Stimulated activated CD8-positive, alpha-beta memory T cell treated with anti-CD3 and anti-CD28 coated beads, Interleukin-2, amount 100 ng/mL, for 48 hours (primary cell): ENCODE measurements around the gene FILIP1.

Experiments
- DNase-seq, 2 donors: peaks; one replicate each; pipeline ENCODE4 v3.0.0-alpha.2; 2020; ENCODE audit warnings: low read depth in 2 of 2

The FILIP1 gene, protein sequence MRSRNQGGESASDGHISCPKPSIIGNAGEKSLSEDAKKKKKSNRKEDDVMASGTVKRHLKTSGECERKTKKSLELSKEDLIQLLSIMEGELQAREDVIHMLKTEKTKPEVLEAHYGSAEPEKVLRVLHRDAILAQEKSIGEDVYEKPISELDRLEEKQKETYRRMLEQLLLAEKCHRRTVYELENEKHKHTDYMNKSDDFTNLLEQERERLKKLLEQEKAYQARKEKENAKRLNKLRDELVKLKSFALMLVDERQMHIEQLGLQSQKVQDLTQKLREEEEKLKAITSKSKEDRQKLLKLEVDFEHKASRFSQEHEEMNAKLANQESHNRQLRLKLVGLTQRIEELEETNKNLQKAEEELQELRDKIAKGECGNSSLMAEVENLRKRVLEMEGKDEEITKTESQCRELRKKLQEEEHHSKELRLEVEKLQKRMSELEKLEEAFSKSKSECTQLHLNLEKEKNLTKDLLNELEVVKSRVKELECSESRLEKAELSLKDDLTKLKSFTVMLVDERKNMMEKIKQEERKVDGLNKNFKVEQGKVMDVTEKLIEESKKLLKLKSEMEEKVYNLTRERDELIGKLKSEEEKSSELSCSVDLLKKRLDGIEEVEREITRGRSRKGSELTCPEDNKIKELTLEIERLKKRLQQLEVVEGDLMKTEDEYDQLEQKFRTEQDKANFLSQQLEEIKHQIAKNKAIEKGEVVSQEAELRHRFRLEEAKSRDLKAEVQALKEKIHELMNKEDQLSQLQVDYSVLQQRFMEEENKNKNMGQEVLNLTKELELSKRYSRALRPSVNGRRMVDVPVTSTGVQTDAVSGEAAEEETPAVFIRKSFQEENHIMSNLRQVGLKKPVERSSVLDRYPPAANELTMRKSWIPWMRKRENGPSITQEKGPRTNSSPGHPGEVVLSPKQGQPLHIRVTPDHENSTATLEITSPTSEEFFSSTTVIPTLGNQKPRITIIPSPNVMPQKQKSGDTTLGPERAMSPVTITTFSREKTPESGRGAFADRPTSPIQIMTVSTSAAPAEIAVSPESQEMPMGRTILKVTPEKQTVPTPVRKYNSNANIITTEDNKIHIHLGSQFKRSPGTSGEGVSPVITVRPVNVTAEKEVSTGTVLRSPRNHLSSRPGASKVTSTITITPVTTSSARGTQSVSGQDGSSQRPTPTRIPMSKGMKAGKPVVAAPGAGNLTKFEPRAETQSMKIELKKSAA (N-terminal part only)

DNA sequence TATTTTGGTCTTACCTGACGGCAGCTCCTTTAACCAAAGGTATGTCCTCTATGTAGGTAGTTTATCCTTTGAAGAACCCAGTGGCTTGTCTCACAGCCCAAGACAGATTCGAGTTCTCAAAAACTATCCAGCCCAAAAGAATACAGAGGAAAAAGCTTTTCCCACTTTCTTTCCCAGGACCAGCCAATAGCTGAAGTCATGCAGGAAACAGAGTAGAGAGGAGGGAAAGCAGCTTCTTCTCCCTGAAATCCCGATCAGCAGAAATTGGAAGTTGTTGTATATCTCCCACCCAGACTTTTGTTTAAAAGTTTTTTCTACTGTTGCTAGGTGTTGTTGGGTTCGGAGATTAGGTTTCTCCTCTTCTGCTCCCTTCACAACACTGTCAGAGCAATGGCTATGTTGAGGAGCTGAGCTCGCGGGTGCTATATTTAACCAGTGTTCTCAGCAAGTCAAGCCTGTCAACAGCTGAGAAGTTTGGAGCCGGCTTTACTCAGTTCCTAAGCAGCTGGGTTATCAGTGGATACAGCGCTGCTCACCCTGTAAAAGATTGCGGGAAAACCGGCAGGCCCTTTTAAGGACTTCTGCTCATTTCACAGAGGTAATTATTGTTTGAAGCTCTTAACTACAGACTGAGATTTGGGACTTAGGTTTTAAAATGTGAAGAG is at the start of gene FILIP1:
TSS of gene FILIP1 (minus strand) at position 401 of the 665 bp plus-strand sequence. CDS start 78,828 bp downstream, outside the sequence.
- no peak for DNase-seq

DNA sequence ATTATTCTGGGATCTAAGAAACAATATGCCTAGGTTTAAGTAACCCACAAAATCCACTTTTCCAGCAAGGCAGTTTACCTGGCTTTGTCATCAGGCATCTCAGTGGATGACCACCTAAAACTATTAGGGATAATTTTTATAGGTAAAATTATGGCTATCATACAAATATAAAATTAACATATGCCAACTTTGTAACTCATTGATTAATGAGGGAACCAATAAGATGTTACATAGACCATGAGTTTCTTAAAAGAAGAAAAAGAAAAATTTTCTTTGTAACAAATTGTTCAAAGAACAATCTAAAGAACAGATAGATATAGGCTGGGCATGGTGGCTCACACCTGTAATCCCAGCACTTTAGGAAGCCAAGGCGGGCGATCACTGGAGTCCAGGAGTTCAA is 49.7 kb upstream of the FILIP1 start:
- no peak for DNase-seq

DNA sequence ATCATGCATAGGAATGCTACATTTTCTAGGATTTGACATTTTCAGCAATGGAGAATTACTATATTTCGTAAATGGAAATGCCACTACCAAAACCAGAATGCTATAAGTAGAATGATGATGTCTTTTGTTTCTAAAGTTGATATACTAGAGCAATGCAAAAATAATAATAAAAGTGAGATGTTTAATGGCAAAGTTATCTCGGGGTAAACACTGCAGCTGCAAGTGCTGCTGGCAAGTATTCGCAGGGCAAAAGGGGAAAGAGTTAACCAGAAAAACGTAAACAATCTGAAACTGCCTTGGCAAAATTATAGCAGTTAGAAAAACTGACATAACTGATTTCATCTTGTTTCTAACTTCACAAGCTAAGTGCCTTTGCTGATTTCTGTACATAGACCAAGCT is 45.5 kb upstream of the FILIP1 start:
- DNase-seq = no peak

DNA sequence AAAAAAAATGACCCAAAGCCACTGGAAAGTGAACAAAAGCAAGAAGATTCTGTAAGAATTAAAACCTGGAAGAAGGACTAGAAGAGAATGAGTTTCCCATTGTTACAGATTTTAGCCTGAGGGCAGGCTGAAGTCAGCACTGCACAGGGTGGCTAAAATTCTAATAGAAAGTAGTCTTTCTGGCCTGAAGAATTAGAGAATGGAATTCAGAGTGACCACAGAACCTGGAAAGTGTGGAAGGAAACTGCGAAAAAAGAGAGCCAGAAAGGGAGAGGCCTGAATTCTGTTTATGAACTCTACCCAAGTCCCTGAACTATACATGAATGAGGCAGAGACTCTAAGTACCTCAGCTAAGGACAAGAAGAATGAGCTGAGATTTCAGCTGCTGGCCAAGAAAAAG is 38.9 kb upstream of the FILIP1 start:
- no peak for DNase-seq

DNA sequence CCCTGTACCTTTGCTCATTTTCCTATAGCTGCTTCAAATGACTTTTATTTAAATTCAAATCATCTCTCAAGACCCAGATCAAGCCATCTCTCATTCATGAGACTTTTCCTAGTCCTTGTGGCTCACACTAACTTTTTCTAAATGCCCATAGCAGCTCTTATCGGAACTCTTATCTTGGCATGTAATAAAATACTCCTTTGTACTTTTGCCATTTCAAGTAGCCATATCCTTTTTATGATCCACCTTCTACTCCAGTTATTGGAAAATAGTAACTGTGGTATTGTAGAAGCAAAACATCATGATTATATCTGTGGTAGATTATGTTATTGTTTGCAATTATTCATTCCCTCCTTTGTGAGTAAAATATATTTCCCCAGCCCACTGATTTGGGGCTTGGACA is 37.6 kb upstream of the FILIP1 start:
- DNase-seq = no peak

DNA sequence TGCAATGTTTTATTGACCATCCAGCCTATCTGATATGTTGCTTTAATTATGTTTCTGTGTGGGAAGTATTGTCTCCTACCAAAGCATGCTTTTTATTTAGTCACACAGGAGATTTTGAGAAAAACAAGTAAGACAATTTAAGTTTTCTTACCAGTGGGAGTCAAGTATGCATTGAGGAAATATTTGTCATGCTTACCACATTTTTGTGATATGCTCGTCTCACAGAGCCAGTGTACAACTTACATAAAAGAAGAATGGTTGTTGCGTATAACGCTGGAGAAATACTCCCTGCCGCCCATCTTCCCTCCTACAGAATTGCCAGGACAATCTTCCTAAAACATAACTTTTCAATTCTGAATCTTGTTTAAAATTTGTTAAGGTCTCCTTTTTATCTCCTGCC is 37.1 kb upstream of the FILIP1 start:
- DNase-seq = no peak

DNA sequence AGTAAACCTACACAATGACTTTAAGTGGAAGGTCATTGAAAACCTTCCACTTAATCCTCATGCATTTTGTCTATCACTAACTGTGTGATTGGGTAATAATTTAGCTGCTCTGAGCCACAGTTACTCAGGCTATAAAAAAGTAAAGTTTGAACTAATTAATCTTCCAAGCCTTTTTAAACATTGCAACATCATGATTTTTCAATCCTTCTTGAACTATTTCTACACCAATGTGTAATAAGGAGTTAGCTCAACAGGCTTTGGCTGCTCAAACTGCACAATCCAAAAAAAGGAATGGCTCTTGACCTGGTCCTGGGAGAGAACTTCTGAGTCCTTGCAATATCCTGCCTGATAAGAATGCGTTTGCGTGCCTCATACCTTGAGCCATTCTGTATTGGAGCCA is 34.8 kb upstream of the FILIP1 start:
- no peak for DNase-seq

DNA sequence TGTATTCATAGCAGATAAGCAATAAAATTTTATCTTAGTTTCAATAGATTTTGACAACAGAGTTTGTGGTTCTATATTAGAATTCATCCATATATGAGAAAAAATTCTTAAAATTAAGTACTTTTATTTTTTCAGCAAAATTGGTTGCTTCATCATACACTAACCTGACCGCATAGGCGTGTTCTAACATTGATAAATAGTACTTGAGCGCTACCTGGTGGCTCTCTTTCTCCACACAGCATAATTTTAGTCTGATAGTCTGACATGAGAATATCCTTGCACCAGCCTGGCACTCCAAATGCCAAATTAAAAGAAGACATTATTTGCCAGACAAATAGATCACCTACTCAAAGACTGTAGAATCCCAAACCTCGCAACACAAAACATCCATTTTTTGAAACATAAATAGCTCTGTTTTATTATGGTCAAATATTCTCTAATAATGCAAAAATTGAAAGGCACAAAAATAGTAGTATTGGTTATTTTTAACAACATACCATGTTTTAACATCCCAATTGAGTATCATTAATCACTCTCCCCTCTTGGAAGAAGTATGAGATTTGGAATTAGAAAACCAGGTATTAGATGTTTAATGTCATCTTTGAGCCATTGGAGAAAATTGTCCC is 33.0 kb upstream of the FILIP1 start:
- DNase-seq = peak in 1 of 2 donors; percentile 20

DNA sequence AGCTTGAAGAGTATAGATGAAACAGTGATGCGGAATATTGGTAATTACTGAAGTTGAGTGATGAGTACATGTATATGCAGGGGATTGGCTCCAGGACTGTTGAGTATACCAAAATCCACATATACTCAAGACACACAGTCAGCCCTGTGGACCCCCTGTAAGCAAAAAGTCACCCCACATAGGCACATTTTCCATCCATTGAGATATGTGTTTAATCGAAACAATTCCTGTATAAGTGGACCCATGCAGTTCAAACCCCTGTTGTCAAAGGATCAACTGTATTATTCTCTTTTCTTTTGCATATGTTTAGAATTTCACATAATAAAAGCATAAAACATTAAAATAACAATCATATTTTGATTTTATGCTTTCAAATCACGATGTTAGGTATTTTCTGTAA is 32.1 kb upstream of the FILIP1 start:
- DNase-seq = no peak

DNA sequence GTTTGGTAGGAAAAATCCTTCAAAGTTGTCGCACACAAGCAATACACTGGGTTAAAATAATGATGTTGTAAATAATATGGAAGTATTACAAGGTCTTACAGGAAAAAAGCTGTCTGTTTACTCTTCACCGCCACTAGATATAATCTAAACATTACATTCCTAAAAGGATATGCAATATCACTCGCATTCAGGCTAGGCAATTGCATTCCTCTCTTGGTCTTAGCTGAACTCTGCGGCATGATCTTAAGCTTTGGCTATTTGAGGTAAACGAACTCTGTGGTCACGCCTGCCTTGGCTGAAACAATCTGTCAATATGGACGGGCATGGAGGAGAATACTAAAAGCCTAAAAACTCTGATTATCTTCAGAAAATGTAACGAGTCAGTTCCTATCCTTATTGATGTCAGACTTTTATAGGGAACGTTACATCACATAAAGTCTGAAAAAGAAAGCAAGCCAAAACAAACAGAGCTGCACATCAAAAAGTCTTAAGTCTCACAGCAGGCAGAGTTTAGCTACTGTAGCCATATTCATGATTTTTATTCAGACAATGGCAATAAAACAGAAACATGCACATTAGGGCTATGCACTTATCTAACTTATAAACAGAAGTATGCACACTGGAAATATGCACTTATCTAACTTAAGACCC is 30.8 kb upstream of the FILIP1 start:
- no peak for DNase-seq

DNA sequence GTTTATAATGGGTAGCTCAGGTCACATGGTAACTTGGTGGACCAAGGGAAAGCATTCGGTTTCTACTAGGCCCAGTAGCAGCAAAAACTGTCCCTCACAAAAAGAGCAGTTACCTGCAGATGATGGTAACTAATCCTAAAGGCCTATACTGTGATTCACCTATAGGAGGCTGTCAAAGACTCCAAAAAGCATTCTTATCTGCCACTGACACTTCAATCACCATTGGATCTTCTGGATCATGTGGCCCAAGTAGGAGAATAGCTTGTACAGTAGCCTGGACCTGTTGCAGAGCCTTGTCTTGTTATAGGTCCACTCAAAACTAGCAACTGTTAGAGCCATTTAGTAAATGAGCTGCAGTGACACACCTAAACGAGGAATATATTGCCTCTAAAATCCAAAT is 23.2 kb upstream of the FILIP1 start:
- DNase-seq = no peak

DNA sequence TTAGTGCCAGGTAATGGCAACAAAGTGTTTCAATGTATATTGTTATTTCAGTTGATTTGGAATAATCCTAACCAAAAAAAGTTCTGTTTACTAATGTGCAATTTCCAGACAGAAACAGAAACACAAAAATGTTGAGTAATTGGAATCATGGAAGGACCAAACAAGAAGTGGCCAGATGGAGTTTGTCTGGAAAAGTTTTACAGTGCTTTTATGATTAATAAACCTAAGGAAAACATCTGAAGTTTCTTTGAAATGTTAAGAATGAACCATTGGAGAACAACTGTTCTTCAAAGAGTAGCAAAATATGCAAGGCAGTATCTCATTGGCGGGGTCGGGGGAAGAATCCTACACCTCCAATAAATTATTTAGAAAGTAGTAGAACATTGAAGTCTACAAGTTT is 19.0 kb upstream of the FILIP1 start:
- no peak for DNase-seq

DNA sequence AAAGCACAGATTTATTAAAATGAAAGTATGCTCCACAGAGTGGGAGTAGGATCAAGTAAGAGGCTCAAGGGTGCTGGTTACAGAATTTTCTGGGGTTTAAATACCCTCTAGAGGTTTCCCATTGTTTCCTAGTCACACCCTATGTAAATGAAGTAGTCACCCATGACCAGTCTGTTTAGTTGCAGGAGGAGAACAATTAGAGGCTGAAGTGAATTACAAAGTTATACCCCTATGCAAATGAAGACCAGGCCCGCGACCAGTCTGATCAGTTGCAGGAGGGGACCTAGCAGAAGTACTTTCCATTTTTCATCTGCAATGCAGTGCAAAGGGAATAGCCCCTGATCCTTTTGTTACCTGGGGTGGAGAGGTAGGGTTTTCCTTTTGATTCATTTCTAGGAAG is 11.8 kb upstream of the FILIP1 start:
- DNase-seq = no peak

DNA sequence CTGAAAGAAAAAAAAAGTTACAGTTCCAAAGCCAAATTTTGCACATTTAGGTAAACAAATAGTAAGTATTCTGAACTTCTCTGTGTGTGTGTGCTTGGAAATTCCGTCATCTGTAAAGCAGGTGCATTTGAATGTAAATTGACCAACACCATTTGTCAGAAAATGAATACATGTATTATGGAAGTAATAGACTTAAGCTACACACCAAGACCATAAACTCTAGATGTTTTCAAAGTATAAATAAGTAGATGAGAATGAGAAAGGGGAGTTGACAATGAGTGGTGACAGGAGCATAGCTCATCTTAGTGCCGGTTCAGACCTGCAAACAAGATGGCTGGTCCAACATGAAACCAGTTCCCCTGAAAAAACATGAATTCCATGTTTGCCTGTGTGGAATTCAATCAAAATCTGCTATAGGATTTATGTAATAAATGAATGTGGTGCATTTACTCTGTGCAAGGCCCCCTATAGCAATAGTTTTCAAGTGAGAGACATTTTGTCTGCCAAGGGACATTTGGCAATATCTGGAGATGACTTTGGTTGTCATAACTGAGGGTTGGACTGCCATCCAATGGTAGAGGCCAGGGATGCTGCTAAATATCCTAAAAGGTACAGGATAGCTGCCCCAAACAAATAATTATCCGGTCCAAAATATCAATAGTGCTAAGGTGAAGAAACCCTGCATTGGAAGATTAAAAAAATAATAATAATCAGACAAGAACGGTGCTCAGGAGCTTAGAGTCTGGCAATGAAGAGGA is 11.0 kb upstream of the FILIP1 start:
- DNase-seq = no peak

DNA sequence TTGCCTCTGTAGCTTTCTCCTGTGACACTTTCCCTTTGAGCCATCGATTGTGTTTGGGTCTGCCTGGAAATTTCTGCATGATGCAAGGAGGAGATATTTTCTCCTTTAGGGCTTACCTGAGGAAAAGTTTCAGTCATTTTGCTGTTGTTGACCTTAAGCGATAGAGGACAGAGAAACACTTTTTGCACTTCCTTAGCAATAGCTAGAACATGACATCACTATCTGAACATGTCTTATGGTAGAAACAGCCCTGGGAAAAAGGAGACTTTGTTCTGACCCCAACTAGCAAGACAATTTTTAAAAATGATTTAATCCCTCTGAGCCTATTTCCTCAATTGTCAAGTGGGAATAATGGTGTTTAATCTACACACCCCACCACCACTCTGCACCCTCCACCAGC is 9.7 kb upstream of the FILIP1 start:
- no peak for DNase-seq

DNA sequence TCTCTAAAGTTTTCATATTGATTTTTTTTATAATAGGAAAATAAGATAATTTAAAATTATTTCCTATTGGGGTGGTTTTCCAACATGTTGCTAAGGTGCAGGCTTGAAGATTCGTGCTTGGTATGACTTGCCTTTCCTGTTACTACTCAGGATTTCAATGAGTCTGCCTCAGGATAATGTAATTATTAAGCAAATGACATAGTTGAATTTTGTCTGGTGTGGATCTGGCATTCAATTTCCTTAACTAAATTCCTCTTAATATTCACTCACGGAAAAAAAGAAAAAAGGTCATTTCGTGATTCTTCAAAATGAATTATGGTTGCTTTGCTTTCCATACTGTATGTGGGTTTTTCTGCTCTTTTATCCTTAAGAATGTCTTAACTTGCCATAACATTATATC is 9.3 kb upstream of the FILIP1 start:
- no peak for DNase-seq

DNA sequence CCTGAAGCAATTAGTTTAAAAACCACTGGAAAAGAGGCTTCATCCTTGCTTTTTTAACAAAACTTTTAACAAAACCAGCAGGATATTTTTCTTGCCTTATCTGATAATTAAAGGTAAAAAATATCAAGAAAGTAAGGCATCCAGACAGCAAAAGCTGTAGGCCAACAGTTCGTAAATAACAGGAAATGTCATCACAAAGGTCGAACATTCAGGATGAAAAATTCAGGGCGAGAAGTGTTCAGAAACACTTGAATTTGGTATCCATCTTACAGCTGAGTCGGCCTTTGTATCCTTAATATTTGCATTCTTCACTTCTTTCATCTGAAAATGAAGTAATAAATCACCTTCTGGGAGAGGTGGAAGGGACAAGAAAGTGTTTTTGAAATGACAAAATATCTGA is 8.2 kb upstream of the FILIP1 start:
- no peak for DNase-seq

DNA sequence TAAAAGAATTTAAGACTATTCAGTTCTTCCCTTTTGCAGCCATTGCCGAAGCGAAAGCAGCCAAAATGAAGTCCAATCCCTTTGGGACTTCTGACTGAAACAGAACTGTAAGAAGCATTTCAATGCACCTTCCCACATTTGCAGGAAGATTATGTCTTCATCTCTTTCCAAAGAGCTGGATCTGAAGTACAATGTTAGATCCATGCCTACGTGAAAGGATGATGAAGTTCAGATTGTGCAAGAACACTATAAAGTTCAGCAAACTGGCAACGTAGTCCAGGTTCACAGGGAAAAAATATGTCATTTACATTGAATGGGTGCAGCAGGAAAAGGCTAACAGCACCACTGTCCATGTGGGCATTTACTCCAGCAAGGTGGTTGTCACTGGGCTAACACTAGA is 6.0 kb upstream of the FILIP1 start:
- no peak for DNase-seq

DNA sequence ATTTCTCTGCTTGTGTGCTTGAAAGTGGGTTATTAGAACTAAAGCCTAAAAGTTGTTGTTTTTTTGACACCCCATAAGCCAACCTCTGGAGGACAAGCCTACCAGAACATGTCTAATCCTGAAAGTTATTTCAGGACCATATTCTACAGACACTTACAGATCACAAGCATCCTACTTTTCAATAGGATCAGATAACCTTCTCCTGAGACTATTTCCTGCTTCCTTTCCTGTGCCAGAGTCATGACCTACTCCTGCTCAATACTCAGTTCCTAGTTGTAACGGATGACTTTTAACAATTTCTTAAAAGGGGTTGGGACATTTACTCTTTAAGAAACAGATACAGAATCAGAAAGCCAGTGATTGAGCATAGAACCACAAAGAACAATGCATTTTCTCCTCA is 5.3 kb upstream of the FILIP1 start:
- no peak for DNase-seq

DNA sequence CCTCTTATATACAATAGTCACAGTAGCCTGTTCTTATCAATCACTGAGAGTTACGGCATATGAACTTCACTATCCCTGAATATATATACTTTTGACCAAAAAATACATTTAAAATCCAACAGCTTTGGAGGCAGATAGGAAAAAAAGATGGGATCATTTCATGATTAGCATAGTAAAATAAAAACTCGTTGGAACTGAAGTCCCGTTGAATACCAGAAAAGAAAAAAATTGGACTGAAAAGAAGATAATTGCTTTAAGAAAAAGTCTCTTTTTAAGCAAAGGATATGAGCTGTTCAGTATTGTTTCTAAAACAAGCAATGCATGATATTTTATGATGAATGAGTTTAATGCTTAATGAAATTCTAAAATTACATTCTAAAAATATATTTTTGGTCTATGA is 4.4 kb upstream of the FILIP1 start:
- no peak for DNase-seq
